ENCODE measurements around the gene FXYD1.
A peak's percentile ranks its signal among the peaks of the same experiment; 100 is the strongest.

FXYD1 gene

GRCh38 chr19:35124098-35125060 is 14.2 kb upstream of the FXYD1 start:
- Histone ChIP-seq H3K27me3 (replicated peaks) (no peaks in the 10 kb centered on the region), H3K27ac (no peak overlapping the region), H3K36me3 (replicated peaks) (no peaks in the 10 kb centered on the region), H3K4me3 (ENCODE audit: low read depth, low read length) (peak overlapping the region; percentile 70)
- TF ChIP-seq, protein P1, sequence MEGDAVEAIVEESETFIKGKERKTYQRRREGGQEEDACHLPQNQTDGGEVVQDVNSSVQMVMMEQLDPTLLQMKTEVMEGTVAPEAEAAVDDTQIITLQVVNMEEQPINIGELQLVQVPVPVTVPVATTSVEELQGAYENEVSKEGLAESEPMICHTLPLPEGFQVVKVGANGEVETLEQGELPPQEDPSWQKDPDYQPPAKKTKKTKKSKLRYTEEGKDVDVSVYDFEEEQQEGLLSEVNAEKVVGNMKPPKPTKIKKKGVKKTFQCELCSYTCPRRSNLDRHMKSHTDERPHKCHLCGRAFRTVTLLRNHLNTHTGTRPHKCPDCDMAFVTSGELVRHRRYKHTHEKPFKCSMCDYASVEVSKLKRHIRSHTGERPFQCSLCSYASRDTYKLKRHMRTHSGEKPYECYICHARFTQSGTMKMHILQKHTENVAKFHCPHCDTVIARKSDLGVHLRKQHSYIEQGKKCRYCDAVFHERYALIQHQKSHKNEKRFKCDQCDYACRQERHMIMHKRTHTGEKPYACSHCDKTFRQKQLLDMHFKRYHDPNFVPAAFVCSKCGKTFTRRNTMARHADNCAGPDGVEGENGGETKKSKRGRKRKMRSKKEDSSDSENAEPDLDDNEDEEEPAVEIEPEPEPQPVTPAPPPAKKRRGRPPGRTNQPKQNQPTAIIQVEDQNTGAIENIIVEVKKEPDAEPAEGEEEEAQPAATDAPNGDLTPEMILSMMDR (IDR thresholded peaks at IDR 0.05; ENCODE audit: low read depth, low read length, missing control alignments) = no peak
- in situ Hi-C loops (cut with HindIII; ENCODE audit: low pct_ligation_motif_present, low sequenced_read_pairs) = no loop called here
- DNase-seq = peak; percentile 81

DNA sequence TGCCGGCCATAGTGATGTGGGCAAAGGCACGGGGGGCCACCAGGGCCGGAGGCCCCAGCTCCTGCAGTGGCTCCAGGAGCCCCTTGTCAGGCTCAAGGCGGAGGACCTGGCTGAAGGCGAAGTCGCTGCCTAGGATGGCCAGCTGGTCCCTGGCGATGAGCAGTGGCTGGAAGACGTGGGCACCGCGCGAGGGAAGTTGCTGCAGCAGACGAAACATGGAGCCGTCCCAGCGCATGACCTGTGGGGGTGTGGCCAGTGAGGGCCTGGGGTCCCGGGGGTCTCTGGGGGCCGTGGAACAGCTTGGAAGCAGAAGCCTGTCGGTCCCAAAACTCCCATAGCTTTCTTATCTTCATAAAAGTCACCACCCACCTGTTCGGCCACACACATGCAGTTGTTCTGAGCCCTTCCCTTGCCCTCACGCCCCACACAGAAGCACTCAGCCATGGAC is 13.3 kb upstream of the FXYD1 start:
- Histone ChIP-seq H3K27me3 (replicated peaks) (no peaks in the 10 kb centered on the region), H3K36me3 (replicated peaks) (no peaks in the 10 kb centered on the region), H3K27ac (no peak overlapping the region), H3K4me3 (ENCODE audit: low read depth, low read length) (no peak overlapping the region)
- no peak for DNase-seq
- TF ChIP-seq, protein P1 (IDR thresholded peaks at IDR 0.05; ENCODE audit: low read depth, low read length, missing control alignments) = no peak
- in situ Hi-C loops (cut with HindIII; ENCODE audit: low pct_ligation_motif_present, low sequenced_read_pairs) = no loop called here

DNA sequence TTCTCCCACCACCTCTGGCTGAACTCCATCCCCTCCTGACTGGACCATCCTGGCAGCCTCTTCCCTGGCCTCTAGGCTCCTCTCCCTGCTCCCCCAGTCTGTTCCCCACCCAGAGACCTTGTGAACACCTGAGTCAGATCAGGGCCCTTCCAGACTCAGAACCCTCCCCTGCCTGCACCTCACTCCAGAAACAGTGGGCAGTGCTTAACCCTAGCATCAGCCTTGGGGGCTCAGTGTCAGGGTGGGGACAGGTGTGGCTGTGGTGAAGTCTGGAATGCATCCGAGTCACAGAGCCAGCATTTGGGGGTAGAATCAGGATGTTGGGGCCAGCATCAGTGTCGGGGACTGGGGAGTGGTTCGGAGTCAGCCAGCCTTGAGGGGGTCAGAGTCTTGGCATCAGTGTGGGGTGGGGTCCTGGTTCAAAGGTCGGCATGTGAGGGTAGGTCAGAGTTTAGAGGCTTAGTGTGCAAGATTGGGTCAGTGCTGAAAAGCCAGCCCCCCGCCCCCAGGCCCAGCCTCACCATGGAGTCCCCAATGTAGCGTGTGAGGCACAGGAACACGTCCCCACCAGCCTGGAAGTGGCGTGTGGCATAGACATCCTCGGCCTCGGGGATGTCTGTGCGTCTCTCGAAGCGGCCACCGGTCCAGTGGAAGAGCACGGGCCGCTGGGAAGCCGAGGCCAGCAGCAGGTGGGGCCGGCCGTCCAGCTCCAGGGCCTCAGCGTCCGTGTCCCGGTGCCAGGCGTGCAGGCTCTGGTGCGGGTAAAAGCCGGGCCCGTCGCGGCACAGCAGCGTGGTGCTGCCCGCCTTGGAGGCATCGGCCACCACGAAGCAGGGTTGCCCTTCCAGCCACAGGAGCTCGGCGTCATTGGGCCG is 12.6 kb upstream of the FXYD1 start:
- in situ Hi-C loops (cut with HindIII; ENCODE audit: low pct_ligation_motif_present, low sequenced_read_pairs) = no loop called here
- DNase-seq = no peak
- H3K36me3 ChIP-seq (replicated peaks) = no peaks in the 10 kb centered on the region
- H3K4me3 ChIP-seq (ENCODE audit: low read depth, low read length) = no peak overlapping the region
- no peaks in the 10 kb centered on the region for H3K27me3 ChIP-seq (replicated peaks)
- no peak overlapping the region for H3K27ac ChIP-seq
- TF ChIP-seq, protein P1 (IDR thresholded peaks at IDR 0.05; ENCODE audit: low read depth, low read length, missing control alignments) = no peak

DNA sequence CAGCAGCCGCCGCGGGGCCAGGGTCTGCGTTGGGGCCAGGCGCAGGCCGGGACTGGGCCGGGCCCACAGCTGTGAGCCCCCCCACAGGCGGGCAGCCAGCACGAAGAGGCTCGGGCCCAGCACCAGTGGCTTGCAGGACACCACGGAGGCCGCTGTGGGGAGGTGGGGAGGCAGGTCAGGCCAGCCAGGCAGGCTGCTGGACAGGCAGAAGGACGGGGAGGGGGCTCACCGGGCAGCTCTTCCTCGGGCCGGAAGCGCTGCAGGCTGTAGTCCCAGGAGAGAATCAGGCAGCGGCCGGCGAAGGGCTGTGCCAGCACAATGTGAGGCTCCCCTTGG is 12.0 kb upstream of the FXYD1 start:
- H3K27me3 ChIP-seq (replicated peaks) = no peaks in the 10 kb centered on the region
- DNase-seq = no peak
- no peak overlapping the region for H3K4me3 ChIP-seq (ENCODE audit: low read depth, low read length)
- in situ Hi-C loops (cut with HindIII; ENCODE audit: low pct_ligation_motif_present, low sequenced_read_pairs) = no loop called here
- H3K27ac ChIP-seq = no peak overlapping the region
- TF ChIP-seq, protein P1 (IDR thresholded peaks at IDR 0.05; ENCODE audit: low read depth, low read length, missing control alignments) = no peak
- H3K36me3 ChIP-seq (replicated peaks) = no peaks in the 10 kb centered on the region

DNA sequence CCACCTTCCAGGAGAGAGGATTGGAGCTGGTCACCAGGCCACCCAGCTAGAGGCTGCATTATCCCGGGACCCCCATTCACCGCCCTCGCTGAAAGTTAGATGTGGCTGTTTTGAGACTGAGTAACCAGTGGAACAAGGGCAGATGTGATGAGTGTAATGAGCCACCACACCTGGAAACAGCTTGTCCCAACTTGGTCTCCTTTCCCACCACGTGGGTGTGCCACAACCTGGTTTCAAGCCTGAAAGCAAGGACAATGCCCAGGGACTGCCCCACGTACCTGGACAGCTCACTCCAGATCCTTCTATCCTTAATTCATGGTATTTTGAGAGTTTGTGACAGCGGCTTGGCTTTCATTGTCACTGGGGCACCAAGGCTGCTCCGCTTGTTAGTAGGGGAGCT is 10.8 kb upstream of the FXYD1 start:
- no peaks in the 10 kb centered on the region for H3K36me3 ChIP-seq (replicated peaks)
- no peak overlapping the region for H3K4me3 ChIP-seq (ENCODE audit: low read depth, low read length)
- TF ChIP-seq, protein P1 (IDR thresholded peaks at IDR 0.05; ENCODE audit: low read depth, low read length, missing control alignments) = no peak
- no peak overlapping the region for H3K27ac ChIP-seq
- in situ Hi-C loops (cut with HindIII; ENCODE audit: low pct_ligation_motif_present, low sequenced_read_pairs) = no loop called here
- H3K27me3 ChIP-seq (replicated peaks) = no peaks in the 10 kb centered on the region
- DNase-seq = no peak
